GM23248 (cell line): ENCODE measurements around the gene MYOM1. TPM values are rescaled to one million over a fixed set of nuclear protein-coding genes. Genes with fewer than 3 reads are reported as not detected.
"Not testable (repeated sequence)": the region's sequence is repeated elsewhere in the genome, so short reads cannot be mapped to it uniquely, and the experiment has no call there.

Source experiments
- DNase-seq: peaks from one replicate; pipeline ENCODE4 v3.0.0-alpha.2; 2015
- H2AFZ ChIP-seq: fragments of 200-600 bp; sonication (generic); 2 replicates; pipeline ENCODE4 v1.6.1; 2016; ENCODE audit warnings: antibody characterized with exemption
- H3F3A ChIP-seq: fragments of 200-600 bp; sonication (generic); 2 replicates; pipeline ENCODE4 v1.6.1; 2016; ENCODE audit warnings: mild to moderate bottlenecking, antibody characterized with exemption, mixed run types; ENCODE audit not compliant: insufficient read depth
- H3K27ac ChIP-seq: fragments of 200-600 bp; sonication (generic); 2 replicates; pipeline ENCODE4 v1.5.1; 2016; ENCODE audit warnings: mild to moderate bottlenecking
- H3K27me3 ChIP-seq: fragments of 200-600 bp; sonication (generic); replicated peaks from 2 replicates; pipeline ENCODE4 v1.6.1; 2016; ENCODE audit warnings: mild to moderate bottlenecking; ENCODE audit not compliant: insufficient read depth
- H3K36me3 ChIP-seq: fragments of 200-600 bp; sonication (generic); 2 replicates; pipeline ENCODE4 v1.6.1; 2016; ENCODE audit warnings: low read depth, mild to moderate bottlenecking
- H3K4me1 ChIP-seq: fragments of 200-600 bp; sonication (generic); 2 replicates; pipeline ENCODE4 v1.6.1; 2016; ENCODE audit warnings: mild to moderate bottlenecking; ENCODE audit not compliant: insufficient read depth
- H3K4me2 ChIP-seq: fragments of 200-600 bp; sonication (generic); one replicate; pipeline ENCODE4 v1.6.1; 2016; ENCODE audit warnings: mild to moderate bottlenecking; ENCODE audit not compliant: unreplicated experiment
- H3K4me3 ChIP-seq: fragments of 200-600 bp; sonication (generic); 2 replicates; pipeline ENCODE4 v1.5.1; 2016; ENCODE audit warnings: mild to moderate bottlenecking
- H3K79me2 ChIP-seq: fragments of 200-600 bp; sonication (generic); 2 replicates; pipeline ENCODE4 v1.6.1; 2016; ENCODE audit warnings: mild to moderate bottlenecking; ENCODE audit not compliant: insufficient read depth
- H3K9ac ChIP-seq: fragments of 200-600 bp; sonication (generic); 2 replicates; pipeline ENCODE4 v1.6.1; 2016; ENCODE audit warnings: mild to moderate bottlenecking
- H3K9me2 ChIP-seq: fragments of 200-600 bp; sonication (generic); 2 replicates; pipeline ENCODE4 v1.6.1; 2016; ENCODE audit warnings: mixed run types, mild to moderate bottlenecking, moderate library complexity; ENCODE audit not compliant: insufficient read depth
- H3K9me3 ChIP-seq: fragments of 200-600 bp; sonication (generic); one replicate; pipeline ENCODE4 v1.6.1; 2017; ENCODE audit warnings: low read depth
- H4K20me1 ChIP-seq: fragments of 200-600 bp; sonication (generic); 2 replicates; pipeline ENCODE4 v1.6.0; 2016; ENCODE audit not compliant: insufficient read depth
- EZH2 ChIP-seq: fragments of 200-600 bp; sonication (generic); IDR thresholded peaks from 2 replicates; pipeline ENCODE4 v1.6.1; 2018; ENCODE audit warnings: antibody characterized with exemption, mild to moderate bottlenecking; ENCODE audit not compliant: insufficient read depth, poor library complexity, severe bottlenecking
- EZH2phosphoT487 ChIP-seq: fragments of 200-600 bp; sonication (generic); IDR thresholded peaks from 2 replicates; pipeline ENCODE4 v1.6.1; 2018; ENCODE audit warnings: antibody characterized with exemption, moderate library complexity, mild to moderate bottlenecking, low read depth; ENCODE audit not compliant: insufficient read depth
- WGBS, 2 experiments: methylation state at CpG; one replicate each; pipeline ENCODE4 v1.1.6; 2015 to 2017; ENCODE audit warnings: low lambda C conversion rate in 2 of 2, low coverage in 1 of 2; ENCODE audit errors: missing lambda C conversion rate in 2 of 2; 5-methylcytosine and 5-hydroxymethylcytosine counted together
- in situ Hi-C: fragments of 300-500 bp; cut with MboI; formaldehyde crosslinking; loops from 2 replicates; pipeline ENCODE4 v1.15.0; 2020
- polyA plus RNA-seq: library from polyadenylated mRNA; unstranded; fragments of >200 nt; fragmentation: Nextera tagmentation; extraction: Ambion mirVana; gene quantifications from 2 replicates; pipeline ENCODE4 v1.2.1, GENCODE V29; 2016
- total RNA-seq: library from RNA; depleted of rRNA; stranded (reverse); fragments of >200 nt; shearing (Covaris generic); gene quantifications from 2 replicates; pipeline ENCODE4 v1.2.3, GENCODE V29; 2014

MYOM1 gene
- total and polyA plus RNA-seq, 2 experiments from 2014 or later = 0.64 to 0.65 TPM

GRCh38 chr18:3083766-3084165 lies 136.0 kb downstream of the MYOM1 start:
- Histone ChIP-seq H3K9me2 (no peaks in the 10 kb centered on the region), H3F3A (no peaks in the 10 kb centered on the region), H2AFZ (no peak overlapping the region), H3K79me2 (no peaks in the 10 kb centered on the region), H3K36me3 (no peaks in the 10 kb centered on the region), H4K20me1 (no peaks in the 10 kb centered on the region; the same call in 1 of the 2 replicates), H3K4me2 (no peak overlapping the region), H3K9ac (no peak overlapping the region), H3K27ac (no peak overlapping the region), H3K9me3 (no peaks in the 10 kb centered on the region), H3K4me3 (no peak overlapping the region), H3K4me1 (no peaks in the 10 kb centered on the region), H3K27me3 (no peaks in the 10 kb centered on the region)
- 62 to 64% methylated on average over 3 of the region's 3 CpGs for WGBS, 2 experiments
- in situ Hi-C loops = no loop called here
- DNase-seq = no peak
- TF ChIP-seq EZH2phosphoT487 (no peak), EZH2 (no peak)

GRCh38 chr18:3081584-3081991 lies 138.2 kb downstream of the MYOM1 start:
- H3K9me2 ChIP-seq = no peaks in the 10 kb centered on the region
- no peaks in the 10 kb centered on the region for H3F3A ChIP-seq
- H3K9me3 ChIP-seq = no peaks in the 10 kb centered on the region
- whole genome bisulfite sequencing, 2 experiments = 47 to 54% methylated on average over 3 of the region's 3 CpGs
- no peak overlapping the region for H2AFZ ChIP-seq
- H4K20me1 ChIP-seq = no peaks in the 10 kb centered on the region; the same call in 1 of the 2 replicates
- H3K36me3 ChIP-seq = no peaks in the 10 kb centered on the region
- H3K79me2 ChIP-seq = no peaks in the 10 kb centered on the region
- no peak overlapping the region for H3K4me2 ChIP-seq
- no peaks in the 10 kb centered on the region for H3K4me1 ChIP-seq
- H3K27me3 ChIP-seq = no peaks in the 10 kb centered on the region
- no peak overlapping the region for H3K9ac ChIP-seq
- H3K27ac ChIP-seq = no peak overlapping the region
- H3K4me3 ChIP-seq = no peak overlapping the region
- TF ChIP-seq EZH2 = no peak
- no peak for TF ChIP-seq EZH2phosphoT487
- in situ Hi-C loops = no loop called here
- no peak for DNase-seq

- no peak overlapping the region for H3K4me3 ChIP-seq
- no peaks in the 10 kb centered on the region for H3K9me2 ChIP-seq
- no peaks in the 10 kb centered on the region for H4K20me1 ChIP-seq
- no peaks in the 10 kb centered on the region for H3F3A ChIP-seq
- no peaks in the 10 kb centered on the region for H3K79me2 ChIP-seq
- H3K9ac ChIP-seq = no peak overlapping the region
- TF ChIP-seq EZH2phosphoT487 (no peak), EZH2 (no peak)
- H2AFZ ChIP-seq = no peak overlapping the region
- H3K9me3 ChIP-seq = no peaks in the 10 kb centered on the region
- no peaks in the 10 kb centered on the region for H3K27me3 ChIP-seq
- no peaks in the 10 kb centered on the region for H3K36me3 ChIP-seq
- no peak overlapping the region for H3K27ac ChIP-seq
- in situ Hi-C loops = no loop called here
- 54 to 61% methylated on average over 4 of the region's 4 CpGs for WGBS, 2 experiments
- no peaks in the 10 kb centered on the region for H3K4me1 ChIP-seq
- H3K4me2 ChIP-seq = no peak overlapping the region
- no peak for DNase-seq
These were observed 140.1 kb downstream of the MYOM1 start for GRCh38 chr18:3079653-3080052.

GRCh38 chr18:3075491-3075890 lies 144.3 kb downstream of the MYOM1 start:
- Histone ChIP-seq H4K20me1 (no peaks in the 10 kb centered on the region), H3K9me2 (no peaks in the 10 kb centered on the region), H2AFZ (peak overlapping the region; percentile 36; the same call in 1 of the 2 replicates), H3K36me3 (no peaks in the 10 kb centered on the region), H3K79me2 (no peaks in the 10 kb centered on the region), H3K9ac (no peak overlapping the region), H3K27ac (no peak overlapping the region), H3K9me3 (no peaks in the 10 kb centered on the region), H3K27me3 (no peaks in the 10 kb centered on the region), H3K4me3 (no peak overlapping the region), H3K4me1 (no peaks in the 10 kb centered on the region), H3K4me2 (no peak overlapping the region), H3F3A (no peaks in the 10 kb centered on the region)
- WGBS, 2 experiments = 56 to 57% methylated on average over 9 of the region's 9 CpGs
- in situ Hi-C loops = no loop called here
- TF ChIP-seq EZH2 = no peak
- no peak for TF ChIP-seq EZH2phosphoT487
- DNase-seq = no peak

- no peak overlapping the region for H3K27ac ChIP-seq
- H4K20me1 ChIP-seq = no peaks in the 10 kb centered on the region
- no peaks in the 10 kb centered on the region for H3K79me2 ChIP-seq
- no peaks in the 10 kb centered on the region for H3K4me1 ChIP-seq
- in situ Hi-C loops = no loop called here
- H3K9me2 ChIP-seq = no peaks in the 10 kb centered on the region
- no peaks in the 10 kb centered on the region for H3K36me3 ChIP-seq
- DNase-seq = no peak
- H3F3A ChIP-seq = no peaks in the 10 kb centered on the region
- no peak overlapping the region for H2AFZ ChIP-seq
- H3K4me3 ChIP-seq = no peak overlapping the region
- H3K27me3 ChIP-seq = no peaks in the 10 kb centered on the region
- no peak overlapping the region for H3K9ac ChIP-seq
- TF ChIP-seq EZH2 = no peak
- TF ChIP-seq EZH2phosphoT487 = no peak
- H3K4me2 ChIP-seq = no peak overlapping the region
- no peaks in the 10 kb centered on the region for H3K9me3 ChIP-seq
These were observed 145.7 kb downstream of the MYOM1 start for GRCh38 chr18:3074087-3074486.

GRCh38 chr18:3073353-3073752 lies 146.4 kb downstream of the MYOM1 start:
- H4K20me1 ChIP-seq, H3K27ac ChIP-seq, H3K9me3 ChIP-seq, H3F3A ChIP-seq, H3K4me1 ChIP-seq, H3K27me3 ChIP-seq, H3K79me2 ChIP-seq, H3K4me3 ChIP-seq, H3K9ac ChIP-seq, DNase-seq, H3K4me2 ChIP-seq, H3K9me2 ChIP-seq, H2AFZ ChIP-seq, in situ Hi-C loops, H3K36me3 ChIP-seq: not testable (repeated sequence)
- 87 to 90% methylated on average over 3 of the region's 3 CpGs for WGBS, 2 experiments
